ENCODE measurements around the gene ZBTB11. TPM values are rescaled to one million over a fixed set of nuclear protein-coding genes. Genes with fewer than 3 reads are reported as not detected.
A peak's percentile ranks its signal among the peaks of the same experiment; 100 is the strongest.
"Not testable (repeated sequence)": the region's sequence is repeated elsewhere in the genome, so short reads cannot be mapped to it uniquely, and the experiment has no call there.

ZBTB11 gene, protein sequence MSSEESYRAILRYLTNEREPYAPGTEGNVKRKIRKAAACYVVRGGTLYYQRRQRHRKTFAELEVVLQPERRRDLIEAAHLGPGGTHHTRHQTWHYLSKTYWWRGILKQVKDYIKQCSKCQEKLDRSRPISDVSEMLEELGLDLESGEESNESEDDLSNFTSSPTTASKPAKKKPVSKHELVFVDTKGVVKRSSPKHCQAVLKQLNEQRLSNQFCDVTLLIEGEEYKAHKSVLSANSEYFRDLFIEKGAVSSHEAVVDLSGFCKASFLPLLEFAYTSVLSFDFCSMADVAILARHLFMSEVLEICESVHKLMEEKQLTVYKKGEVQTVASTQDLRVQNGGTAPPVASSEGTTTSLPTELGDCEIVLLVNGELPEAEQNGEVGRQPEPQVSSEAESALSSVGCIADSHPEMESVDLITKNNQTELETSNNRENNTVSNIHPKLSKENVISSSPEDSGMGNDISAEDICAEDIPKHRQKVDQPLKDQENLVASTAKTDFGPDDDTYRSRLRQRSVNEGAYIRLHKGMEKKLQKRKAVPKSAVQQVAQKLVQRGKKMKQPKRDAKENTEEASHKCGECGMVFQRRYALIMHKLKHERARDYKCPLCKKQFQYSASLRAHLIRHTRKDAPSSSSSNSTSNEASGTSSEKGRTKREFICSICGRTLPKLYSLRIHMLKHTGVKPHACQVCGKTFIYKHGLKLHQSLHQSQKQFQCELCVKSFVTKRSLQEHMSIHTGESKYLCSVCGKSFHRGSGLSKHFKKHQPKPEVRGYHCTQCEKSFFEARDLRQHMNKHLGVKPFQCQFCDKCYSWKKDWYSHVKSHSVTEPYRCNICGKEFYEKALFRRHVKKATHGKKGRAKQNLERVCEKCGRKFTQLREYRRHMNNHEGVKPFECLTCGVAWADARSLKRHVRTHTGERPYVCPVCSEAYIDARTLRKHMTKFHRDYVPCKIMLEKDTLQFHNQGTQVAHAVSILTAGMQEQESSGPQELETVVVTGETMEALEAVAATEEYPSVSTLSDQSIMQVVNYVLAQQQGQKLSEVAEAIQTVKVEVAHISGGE
- polyA plus RNA-seq (ENCODE audit: insufficient read length in 10 of 10) = 10 to 100 TPM; 12.6 to 18.7 (median 16.8) TPM
- long read RNA-seq, donor 1, partial matches to known transcripts = 0 of 2 reads
- long read RNA-seq, donor 1, other reads (novel, unspliced or antisense) = 0 of 2 reads
- long read RNA-seq, donor 2, full-length matches to known transcripts = 2 of 2 reads
- long read RNA-seq, donor 2, partial matches to known transcripts = 0 of 2 reads
- long read RNA-seq, donor 2, other reads (novel, unspliced or antisense) = 0 of 2 reads
- long read RNA-seq, donor 3 = 0 reads
- long read RNA-seq, donor 4, full-length matches to known transcripts = 2 of 2 reads
- long read RNA-seq, donor 4, partial matches to known transcripts = 0 of 2 reads
- long read RNA-seq, donor 4, other reads (novel, unspliced or antisense) = 0 of 2 reads
- long read RNA-seq, donor 5, full-length matches to known transcripts = 1 of 1 reads
- long read RNA-seq, donor 5, partial matches to known transcripts = 0 of 1 reads
- long read RNA-seq, donor 5, other reads (novel, unspliced or antisense) = 0 of 1 reads
- long read RNA-seq, donor 6, full-length matches to known transcripts = 7 of 7 reads
- long read RNA-seq, donor 6, partial matches to known transcripts = 0 of 7 reads
- long read RNA-seq, donor 6, other reads (novel, unspliced or antisense) = 0 of 7 reads
- long read RNA-seq, donor 7, full-length matches to known transcripts = 1 of 1 reads
- long read RNA-seq, donor 7, partial matches to known transcripts = 0 of 1 reads
- long read RNA-seq, donor 7, other reads (novel, unspliced or antisense) = 0 of 1 reads
- long read RNA-seq, donor 8 = 0 reads
- long read RNA-seq, donor 9 = 0 reads

DNA sequence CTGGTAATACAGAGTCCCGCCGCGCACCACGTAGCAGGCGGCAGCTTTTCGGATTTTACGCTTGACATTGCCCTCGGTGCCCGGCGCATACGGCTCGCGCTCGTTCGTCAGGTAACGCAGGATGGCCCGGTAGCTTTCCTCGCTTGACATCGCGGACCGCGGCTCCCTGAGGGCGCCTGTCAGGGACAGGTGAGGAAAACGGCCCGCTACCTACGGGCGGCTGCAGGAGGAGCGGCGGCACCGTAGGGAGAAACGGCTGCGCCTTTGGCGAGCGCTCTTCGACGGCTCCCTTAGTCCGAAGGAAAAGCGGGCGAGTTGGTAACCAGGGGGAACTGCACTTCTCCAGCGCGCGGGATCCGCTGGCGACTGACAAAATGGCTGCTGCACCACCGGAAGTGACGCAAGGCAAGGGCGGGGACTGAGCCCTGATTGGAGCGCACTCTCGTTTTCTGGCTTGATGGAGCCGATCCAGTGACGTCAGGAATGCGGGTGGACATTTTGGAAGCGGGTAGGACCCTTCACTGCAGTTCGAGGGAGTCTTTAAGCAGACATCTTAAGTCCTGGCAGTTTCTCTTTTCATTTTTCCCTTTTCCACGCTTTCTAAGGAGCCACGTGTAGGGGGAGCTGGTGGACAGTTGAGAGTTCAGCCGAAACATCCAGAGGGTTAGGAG is at the start of gene ZBTB11:
ZBTB11 (minus strand) TSS at position 368 of the 671 bp plus-strand sequence; CDS start at position 150, 218 bp downstream.
- DNase-seq = peak; percentile 100

DNA sequence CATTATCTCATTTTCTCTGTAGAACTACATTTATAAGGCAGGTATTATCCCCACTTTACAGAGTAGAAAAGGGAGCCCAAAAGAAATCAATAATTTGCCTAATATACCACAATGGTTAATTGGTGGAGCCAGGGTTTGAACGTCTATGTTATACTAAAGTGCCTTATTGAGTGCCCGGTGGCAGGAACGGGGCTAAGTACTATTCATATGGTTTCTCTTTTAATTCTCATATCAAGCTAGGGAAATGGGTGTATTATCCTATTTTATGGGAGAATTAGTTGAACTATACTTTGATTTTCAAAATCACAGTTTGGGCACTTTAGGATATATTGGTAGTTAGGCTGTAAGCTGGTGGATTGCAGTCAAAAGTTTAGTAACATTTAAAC is 49.0 kb upstream of the ZBTB11 start:
- no peak for DNase-seq

DNA sequence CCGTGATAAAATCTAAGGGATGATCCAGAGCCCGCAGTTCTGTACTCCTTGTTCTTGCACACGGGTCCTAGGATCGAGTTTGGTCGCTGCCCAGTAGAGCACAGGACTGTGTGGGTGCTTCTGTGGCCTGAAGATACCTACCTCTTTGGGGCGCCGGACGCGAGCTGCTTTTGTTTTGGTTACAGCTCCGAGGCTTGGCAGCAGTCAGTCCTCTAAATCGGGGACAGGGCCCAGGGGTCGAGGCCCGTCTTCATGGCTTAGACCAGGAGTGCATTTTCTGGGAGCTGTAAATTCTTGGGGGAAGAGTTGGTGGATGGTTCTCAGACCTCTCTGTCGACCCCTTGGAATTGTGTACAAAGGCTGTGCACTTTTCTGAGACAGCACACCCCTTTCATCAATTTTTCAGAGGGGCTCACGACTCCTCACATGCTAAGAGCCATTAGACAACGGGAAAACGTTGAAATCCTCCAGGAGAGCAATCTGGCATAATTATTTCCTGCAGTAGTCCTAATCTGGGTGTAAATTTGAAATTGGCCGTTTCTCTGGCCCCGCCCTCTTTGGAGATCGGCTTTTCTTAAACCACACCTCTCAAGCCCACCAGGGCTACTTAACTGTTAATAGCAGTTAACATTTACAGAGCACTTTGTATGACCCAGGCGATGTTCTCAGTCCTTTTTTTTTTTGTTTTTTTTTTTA is 48.4 kb upstream of the ZBTB11 start:
- DNase-seq = peak; percentile 28 to 74 (median 38)

DNA sequence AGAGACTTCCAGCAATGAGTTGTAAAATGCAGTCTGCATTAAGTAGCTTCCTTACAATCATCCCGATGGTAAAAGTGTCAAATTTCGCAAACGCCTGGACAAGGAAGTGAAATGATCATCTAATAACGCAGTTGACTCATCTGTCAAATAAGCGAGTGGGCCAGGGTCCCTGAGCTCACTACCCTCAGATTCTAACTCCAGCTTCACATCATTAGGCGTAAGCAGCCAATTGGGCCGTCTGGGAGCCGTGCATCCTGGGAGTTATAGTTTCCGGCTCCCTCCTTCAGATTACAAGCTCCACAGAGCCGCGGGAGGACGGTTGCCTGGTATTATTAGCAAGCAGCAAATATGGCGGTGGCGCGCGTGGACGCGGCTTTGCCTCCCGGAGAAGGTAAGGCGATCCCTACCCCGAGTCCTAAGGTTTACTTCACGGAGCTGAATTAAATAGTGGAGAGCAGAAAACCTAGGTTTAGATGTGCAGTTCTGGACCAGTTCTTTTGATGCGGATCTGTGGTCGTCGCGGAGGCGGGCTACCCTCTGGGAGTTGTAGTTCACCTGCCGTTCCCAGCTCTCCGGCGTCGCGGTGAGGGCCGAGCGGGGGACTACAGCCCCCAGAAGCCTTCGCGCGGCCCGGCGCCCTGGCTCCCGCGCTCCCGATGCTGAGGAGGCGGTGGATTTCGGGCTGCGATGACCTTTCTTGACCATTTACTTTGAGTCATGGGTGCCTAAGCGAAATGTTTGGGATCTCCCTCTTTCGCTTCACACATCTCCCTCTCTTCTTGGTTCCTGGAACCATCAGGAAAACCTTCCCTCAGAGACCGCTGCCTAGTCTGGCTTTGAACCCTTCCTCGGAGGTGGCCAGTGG is 47.6 kb upstream of the ZBTB11 start, which contains the start of gene CEP97:
CEP97 (plus strand) TSS at position 286 of the 865 bp plus-strand sequence; CDS start at position 349, 63 bp downstream.
- DNase-seq = peak; percentile 93 to 98 (median 94)

DNA sequence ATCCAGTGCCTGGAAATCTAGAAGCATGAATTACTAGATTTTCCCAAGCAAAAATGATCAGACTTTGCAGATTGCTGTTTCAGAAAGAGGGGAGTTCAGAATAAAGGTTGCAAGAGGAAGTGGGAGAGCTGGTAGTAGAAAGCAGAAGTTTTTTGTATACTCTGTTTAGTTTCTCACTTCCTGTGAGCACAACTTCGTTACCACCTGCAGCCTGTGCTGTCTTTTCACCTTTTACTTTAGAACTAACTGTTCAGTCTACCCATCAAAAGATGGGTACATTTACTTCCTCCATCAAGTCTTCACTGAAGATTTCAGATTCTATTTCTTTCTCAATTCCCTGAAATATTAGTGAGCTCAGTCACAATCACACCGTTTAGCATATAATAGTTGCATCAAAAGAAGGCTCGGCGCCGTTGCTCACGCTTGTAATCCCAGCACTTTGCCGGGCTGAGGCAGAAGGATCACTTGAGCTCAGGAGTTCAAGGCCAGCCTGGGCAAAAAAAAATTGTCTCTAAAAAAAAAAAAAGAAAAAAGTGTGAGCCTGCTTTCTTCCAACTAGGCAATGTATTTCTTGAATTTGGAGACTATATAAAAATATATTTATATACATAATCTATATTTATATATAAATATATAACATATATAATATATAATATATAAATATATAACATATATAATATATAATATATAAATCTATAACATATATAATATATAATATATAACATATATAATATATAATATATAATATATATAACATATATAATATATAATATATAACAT is 45.7 kb upstream of the ZBTB11 start:
- no peak for DNase-seq

DNA sequence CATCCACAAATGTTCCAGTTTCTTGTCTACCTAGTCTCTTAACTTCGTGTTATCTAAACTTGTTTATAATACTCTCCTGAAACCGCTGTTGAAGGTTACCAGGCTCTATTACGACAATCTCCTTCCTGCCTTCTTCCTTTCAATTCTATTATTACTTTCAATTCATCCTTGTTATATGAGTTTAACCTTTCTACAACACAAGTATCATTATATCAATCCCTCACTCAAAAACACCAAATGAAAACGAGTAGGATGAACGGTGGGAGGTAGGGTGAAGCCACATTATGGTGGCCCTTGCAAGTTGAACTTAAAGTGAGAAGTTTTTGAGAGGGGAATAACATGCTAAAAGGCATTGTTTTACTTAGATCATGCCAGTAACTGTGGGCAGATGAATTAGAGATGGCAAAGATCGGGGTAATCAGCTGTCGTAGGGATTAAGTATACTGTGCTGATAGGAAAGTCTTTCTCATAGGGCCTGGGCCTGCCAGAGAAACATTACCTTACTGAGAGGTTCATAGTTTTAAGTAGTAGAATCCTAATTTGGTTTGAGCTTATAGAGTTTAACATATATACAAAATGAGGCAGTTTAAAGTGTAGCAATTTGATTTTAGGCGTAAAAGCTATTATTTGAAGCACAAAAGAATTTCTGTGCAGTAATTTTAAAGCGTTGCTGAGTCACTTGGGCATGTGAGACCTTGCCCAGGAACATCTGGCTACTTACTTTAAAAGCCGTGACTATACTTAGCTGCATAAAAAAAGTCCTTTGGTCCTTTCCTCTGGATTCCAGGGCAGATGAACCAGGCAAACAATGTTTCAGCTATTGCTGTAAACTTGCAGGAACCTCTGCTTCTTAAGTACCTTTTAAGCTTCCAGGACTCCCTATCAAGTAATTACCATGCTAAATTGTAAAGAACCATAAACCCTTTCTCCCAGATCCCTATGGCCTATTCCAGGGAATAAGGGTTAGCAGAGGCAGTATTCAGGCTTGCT is 44.2 kb upstream of the ZBTB11 start:
- peak; percentile 8 to 31 (median 12) for DNase-seq

DNA sequence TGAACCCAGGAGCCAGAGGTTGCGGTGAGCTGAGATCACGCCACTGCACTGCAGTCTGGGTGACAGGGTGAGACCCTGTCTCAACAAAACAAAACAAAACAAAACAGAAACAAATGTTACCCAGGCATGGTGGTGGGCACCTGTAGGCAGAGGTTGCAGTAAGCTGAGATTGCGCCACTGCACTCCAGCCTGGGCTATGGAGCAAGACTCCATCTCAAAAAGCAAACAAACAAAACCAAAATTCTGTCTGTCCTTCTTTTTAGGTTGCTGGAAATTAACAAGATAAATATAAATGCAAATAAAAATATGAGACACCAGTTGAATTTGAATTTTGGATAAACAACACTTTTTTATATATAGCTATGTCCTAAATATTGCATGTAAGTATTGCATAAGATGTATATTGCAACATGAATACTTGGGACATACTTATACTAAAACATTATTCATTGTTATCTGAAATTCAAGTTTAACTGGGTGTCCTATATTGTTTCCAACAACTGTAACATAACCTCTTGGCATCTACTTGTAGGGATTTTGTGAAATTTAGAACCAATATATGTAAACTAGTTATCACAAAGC is 42.8 kb upstream of the ZBTB11 start:
- DNase-seq = no peak

DNA sequence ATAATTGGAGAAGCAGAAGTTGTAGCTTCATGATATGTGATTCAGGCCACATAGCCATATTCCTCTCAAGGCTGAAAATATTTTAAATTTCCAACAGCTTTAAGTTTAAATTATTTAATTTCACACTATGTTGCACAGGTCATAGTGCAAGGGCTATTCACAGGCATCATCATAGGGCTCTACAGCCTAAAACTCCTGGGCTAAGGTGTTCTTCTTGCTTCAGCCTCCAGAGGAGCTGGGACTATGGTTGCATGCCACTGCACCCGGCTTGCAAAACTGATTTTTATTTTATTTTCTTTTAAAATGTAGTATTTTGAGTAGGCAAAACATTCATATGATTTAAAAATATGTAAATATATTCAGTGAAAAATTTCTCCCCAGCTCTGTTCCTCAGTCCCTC is 41.5 kb upstream of the ZBTB11 start:
- DNase-seq = no peak

DNA sequence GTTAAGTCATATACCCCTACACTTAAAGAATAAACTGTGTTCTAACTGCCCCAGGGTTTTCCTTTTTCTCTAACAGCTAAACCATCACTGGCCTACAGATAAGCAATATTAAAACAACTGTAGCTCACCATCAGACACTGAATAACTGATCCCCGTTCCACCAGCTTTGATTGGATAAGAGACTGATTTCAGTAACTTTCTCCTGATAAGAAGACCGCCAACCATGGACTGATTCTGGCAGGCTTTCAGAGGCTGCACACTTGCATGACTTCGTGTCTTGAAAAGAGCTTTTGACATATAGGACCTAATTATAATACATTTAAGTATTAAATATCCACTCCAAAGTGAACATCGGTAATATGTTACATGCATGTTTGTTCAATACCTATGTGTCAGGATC is 32.2 kb upstream of the ZBTB11 start:
- DNase-seq = no peak

DNA sequence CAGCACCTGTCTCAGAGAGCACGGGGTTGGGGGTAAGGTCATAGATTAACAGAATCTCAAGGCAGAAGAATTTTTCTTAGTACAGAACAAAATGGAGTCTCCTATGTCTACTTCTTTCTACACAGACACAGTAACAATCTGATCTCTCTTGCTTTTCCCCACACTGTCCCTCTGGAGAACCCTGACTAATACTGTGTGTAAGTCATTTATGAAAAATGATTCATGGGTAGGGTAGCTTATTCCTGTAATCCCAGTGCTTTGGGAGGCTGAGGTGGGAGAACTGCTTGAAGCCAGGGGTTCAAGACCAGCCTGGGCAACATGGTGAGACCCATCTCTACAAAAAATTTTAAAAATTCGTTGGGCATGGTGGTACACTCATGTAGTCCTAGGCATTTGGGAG is 27.7 kb upstream of the ZBTB11 start:
- not testable (repeated sequence) for DNase-seq

DNA sequence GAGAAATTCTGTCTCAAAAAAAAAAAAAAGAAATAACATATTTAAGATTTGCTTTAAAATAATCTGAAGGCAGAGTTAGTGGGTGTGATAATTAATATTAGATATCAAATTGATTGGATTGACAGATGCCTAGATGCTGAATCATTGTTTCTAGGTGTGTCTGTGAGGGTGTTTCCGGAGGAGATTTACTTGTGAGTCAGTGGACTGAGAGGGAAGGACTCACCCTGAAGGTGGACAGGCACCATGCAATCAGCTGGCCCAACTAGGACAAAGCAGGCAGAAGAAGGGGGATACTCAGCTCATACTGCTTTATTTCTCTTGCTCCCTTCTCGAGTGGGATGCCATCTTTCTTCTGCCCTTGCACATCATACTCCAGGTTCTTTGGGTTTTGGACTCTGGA is 26.2 kb upstream of the ZBTB11 start:
- DNase-seq = no peak

DNA sequence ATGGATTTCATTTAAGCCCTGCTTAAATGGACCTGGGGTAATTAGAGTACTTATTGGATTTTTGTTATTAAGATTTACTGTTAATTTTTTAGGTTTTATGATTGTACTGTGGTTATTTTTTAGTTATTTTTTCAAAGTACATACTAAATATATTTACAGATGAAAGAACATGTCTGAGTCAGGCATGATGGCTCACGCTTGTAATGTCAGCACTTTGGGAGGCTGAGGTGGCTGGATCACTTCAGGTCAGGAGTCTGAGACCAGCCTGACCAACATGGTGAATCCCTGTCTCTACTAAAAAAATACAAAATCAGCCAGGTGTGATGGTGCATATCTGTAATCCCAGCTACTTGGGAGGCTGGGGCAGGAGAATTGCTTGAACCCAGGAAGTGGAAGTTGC is 25.8 kb upstream of the ZBTB11 start:
- no peak for DNase-seq

DNA sequence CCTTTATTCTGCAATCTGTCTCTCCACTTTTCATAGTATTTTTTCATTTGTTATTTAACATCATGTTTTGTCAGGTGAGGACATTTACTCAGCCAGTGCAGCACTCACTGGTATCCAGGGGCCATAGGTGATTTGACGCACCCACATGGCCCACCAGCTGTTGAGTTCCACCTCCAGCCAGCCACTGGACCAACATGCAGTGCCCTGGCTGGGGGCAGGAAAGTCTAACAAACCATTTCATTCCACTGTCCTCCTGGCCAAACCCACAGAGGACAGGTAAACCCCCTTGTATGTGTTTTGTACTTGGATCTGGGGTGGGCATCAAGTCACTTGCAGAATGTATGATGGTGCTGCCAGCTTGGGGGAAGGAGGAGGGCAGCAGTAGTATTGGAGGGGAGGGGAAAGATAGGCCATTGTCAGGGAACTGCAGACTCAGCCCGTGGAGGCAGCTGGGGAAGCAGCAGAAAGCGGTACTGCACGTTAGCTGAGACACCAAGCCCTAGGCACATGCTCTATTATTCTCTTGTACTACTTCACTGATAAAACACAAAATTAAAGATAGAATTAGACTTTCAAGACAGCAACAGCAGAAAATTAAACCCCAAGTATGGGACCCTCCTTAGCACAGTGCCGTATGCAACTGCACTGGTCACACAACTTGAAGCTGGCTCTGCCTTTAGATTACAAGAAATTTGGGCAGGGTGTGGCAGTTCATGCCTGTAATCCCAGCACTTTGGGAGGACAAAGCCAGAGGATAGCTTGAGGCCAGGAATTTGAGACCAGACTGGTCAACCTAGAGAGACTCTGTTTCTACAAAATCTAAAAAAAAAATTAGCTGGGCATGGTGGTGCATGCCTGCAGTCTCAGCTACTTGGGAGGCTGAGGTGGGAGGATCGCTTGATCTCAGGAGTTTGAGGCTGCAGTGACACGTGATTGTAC is 25.0 kb upstream of the ZBTB11 start:
- no peak for DNase-seq

DNA sequence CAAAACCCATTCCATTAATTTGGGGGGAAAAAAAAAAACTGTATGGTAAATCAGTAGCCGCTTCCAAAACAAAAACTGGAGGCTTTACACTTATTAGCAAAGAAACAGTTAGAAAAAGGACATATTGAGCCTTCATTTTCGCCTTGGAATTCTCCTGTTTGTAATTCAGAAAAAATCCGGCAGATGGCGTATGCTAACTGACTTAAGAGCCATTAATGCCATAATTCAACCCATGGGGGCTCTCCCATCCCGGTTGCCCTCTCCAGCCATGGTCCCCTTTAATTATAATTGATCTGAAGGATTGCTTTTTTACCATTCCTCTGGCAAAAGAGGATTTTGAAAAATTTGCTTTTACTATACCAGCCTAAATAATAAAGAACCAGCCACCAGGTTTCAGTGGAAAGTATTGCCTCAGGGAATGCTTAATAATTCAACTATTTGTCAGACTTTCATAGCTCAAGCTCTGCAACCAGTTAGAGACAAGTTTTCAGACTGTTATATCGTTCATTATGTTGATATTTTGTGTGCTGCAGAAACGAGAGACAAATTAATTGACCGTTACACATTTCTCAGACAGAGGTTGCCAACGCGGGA is 18.9 kb upstream of the ZBTB11 start:
- peak; percentile 56 to 70 (median 68) for DNase-seq
